Neural cell (in vitro differentiated cells): ENCODE measurements around the gene CDK4.

ENCODE experiments used
- CTCF ChIP-seq: fragments of 450-650 bp; IDR thresholded peaks from 2 replicates; pipeline ENCODE4 v1.5.1; 2014; ENCODE audit warnings: antibody characterized with exemption, mild to moderate bottlenecking, moderate library complexity; ENCODE audit not compliant: poor library complexity, severe bottlenecking
- EP300 ChIP-seq: fragments of 450-650 bp; conservative IDR thresholded peaks from 2 replicates; pipeline ENCODE4 v1.6.1; 2014; ENCODE audit warnings: antibody characterized with exemption, mild to moderate bottlenecking, moderate library complexity; ENCODE audit not compliant: poor library complexity, severe bottlenecking
- EZH2 ChIP-seq: fragments of 200-600, 300-800 bp; shearing (Covaris generic), sonication (generic); IDR thresholded peaks from 2 replicates; pipeline ENCODE4 v1.6.1; 2014; ENCODE audit warnings: antibody characterized with exemption, low read length, borderline replicate concordance, mild to moderate bottlenecking; ENCODE audit not compliant: insufficient read depth, poor library complexity, severe bottlenecking
- MXI1 ChIP-seq: fragments of 450-650 bp; conservative IDR thresholded peaks from 2 replicates; pipeline ENCODE4 v1.6.1; 2014; ENCODE audit warnings: antibody characterized with exemption, mild to moderate bottlenecking; ENCODE audit not compliant: poor library complexity, severe bottlenecking
- POLR2AphosphoS5 ChIP-seq: IDR thresholded peaks from 2 replicates; pipeline ENCODE4 v1.6.1; 2012
- RAD21 ChIP-seq: fragments of 450-650 bp; conservative IDR thresholded peaks from 2 replicates; pipeline ENCODE4 v1.6.1; 2014; ENCODE audit warnings: antibody characterized with exemption, mild to moderate bottlenecking, moderate library complexity
- SMC3 ChIP-seq: fragments of 450-650 bp; conservative IDR thresholded peaks from 2 replicates; pipeline ENCODE4 v1.6.1; 2014; ENCODE audit warnings: antibody characterized with exemption, mild to moderate bottlenecking, moderate library complexity; ENCODE audit not compliant: poor library complexity
- TAF1 ChIP-seq: IDR thresholded peaks from 2 replicates; pipeline ENCODE4 v1.6.1; 2012; ENCODE audit warnings: low read depth

- no peak for TF ChIP-seq EZH2
- no peak for TF ChIP-seq TAF1
- TF ChIP-seq POLR2AphosphoS5, result no peak
- TF ChIP-seq CTCF, result no peak
- no peak for TF ChIP-seq RAD21
- TF ChIP-seq MXI1, result no peak
- no peak for TF ChIP-seq EP300
- TF ChIP-seq SMC3, result no peak
Observed at GRCh38 chr12:57761391-57761998, 9.4 kb upstream of the CDK4 start.
